BLaER1 treated with 17β-estradiol and CSF1 and Interleukin-3, amounts not matched to agents 10 nM and 100 nM (cell line): ENCODE results near the gene SH3D19.
"Not testable (repeated sequence)": the region's sequence is repeated elsewhere in the genome, so short reads cannot be mapped to it uniquely, and the experiment has no call there.

ENCODE experiments used
- H3K27ac ChIP-seq, 11 experiments: shearing (Covaris generic); formaldehyde crosslinking; 2 replicates each; pipeline ENCODE4 v1.8.1; 2022
- H3K27me3 ChIP-seq, 11 experiments: shearing (Covaris generic); formaldehyde crosslinking; 2 replicates each; pipeline ENCODE4 v1.8.1; 2022
- H3K36me3 ChIP-seq, 11 experiments: shearing (Covaris generic); formaldehyde crosslinking; 2 replicates each; pipeline ENCODE4 v1.8.1; 2022
- H3K4me1 ChIP-seq, 10 experiments: shearing (Covaris generic); formaldehyde crosslinking; 2 replicates each; pipeline ENCODE4 v1.8.1; 2022
- H3K4me2 ChIP-seq, 11 experiments: shearing (Covaris generic); formaldehyde crosslinking; 2 replicates each; pipeline ENCODE4 v1.8.1; 2022
- H3K4me3 ChIP-seq, 10 experiments: shearing (Covaris generic); formaldehyde crosslinking; 2 replicates each; pipeline ENCODE4 v1.8.1; 2022
- H3K9ac ChIP-seq, 11 experiments: shearing (Covaris generic); formaldehyde crosslinking; 2 replicates each; pipeline ENCODE4 v1.8.1; 2022
- H3K9me3 ChIP-seq, 11 experiments: shearing (Covaris generic); formaldehyde crosslinking; replicated peaks in 1 of 11; 2 replicates each; pipeline ENCODE4 v1.8.1; 2022
- H4K20me1 ChIP-seq, 11 experiments: shearing (Covaris generic); formaldehyde crosslinking; 2 replicates each; pipeline ENCODE4 v1.8.1; 2022
- Cebpa-rat ChIP-seq, 11 experiments: shearing (Covaris generic); IDR thresholded peaks; 2 replicates each; pipeline ENCODE4 v1.8.1; 2022

Gene SH3D19

GRCh38 chr4:151263455-151263854, 62.0 kb downstream of the SH3D19 start:
- Histone ChIP-seq H3K27ac (no peak overlapping the region), H3K4me1 (no peaks in the 10 kb centered on the region), H3K27me3 (no peaks in the 10 kb centered on the region), H3K9ac (no peak overlapping the region), H3K9me3 (no peaks in the 10 kb centered on the region), H3K4me2 (no peak overlapping the region), H3K36me3 (no peaks in the 10 kb centered on the region), H3K4me3 (no peak overlapping the region), H4K20me1 (no peaks in the 10 kb centered on the region)
- TF ChIP-seq Cebpa-rat (IDR thresholded peaks at IDR 0.05): no peak

GRCh38 chr4:151260526-151260925, 64.9 kb downstream of the SH3D19 start:
- Histone ChIP-seq H3K9me3 (peaks cover 0 to 18% (median 7%) of the 10 kb centered on the region in 11 experiments; a peak in 8 of 22 replicates), H3K9ac (no peak overlapping the region), H3K4me2 (no peak overlapping the region), H3K27ac (no peak overlapping the region), H3K4me1 (no peaks in the 10 kb centered on the region), H4K20me1 (no peaks in the 10 kb centered on the region), H3K36me3 (no peaks in the 10 kb centered on the region), H3K27me3 (no peaks in the 10 kb centered on the region), H3K4me3 (no peak overlapping the region)
- no peak for TF ChIP-seq Cebpa-rat (IDR thresholded peaks at IDR 0.05)

- Histone ChIP-seq H3K27ac (no peak overlapping the region), H3K27me3 (no peaks in the 10 kb centered on the region), H3K36me3 (no peaks in the 10 kb centered on the region), H4K20me1 (no peaks in the 10 kb centered on the region), H3K9ac (no peak overlapping the region), H3K4me1 (no peaks in the 10 kb centered on the region), H3K4me2 (no peak overlapping the region), H3K9me3 (peaks cover 0 to 18% (median 7%) of the 10 kb centered on the region in 11 experiments; a peak in 9 of 22 replicates), H3K4me3 (no peak overlapping the region)
- TF ChIP-seq Cebpa-rat (IDR thresholded peaks at IDR 0.05): no peak
These were observed 65.7 kb downstream of the SH3D19 start for GRCh38 chr4:151259752-151260151.

GRCh38 chr4:151257704-151258103, 67.7 kb downstream of the SH3D19 start:
- no peak overlapping the region for H3K4me3 ChIP-seq
- no peak overlapping the region for H3K9ac ChIP-seq

GRCh38 chr4:151256134-151256533, 69.3 kb downstream of the SH3D19 start:
- H3K4me1 ChIP-seq: no peaks in the 10 kb centered on the region
- no peak overlapping the region for H3K9ac ChIP-seq
- no peak for TF ChIP-seq Cebpa-rat (IDR thresholded peaks at IDR 0.05)
- no peaks in the 10 kb centered on the region for H3K27me3 ChIP-seq
- no peak overlapping the region for H3K4me3 ChIP-seq
- H3K36me3 ChIP-seq: no peaks in the 10 kb centered on the region
- peaks cover 0 to 18% (median 8%) of the 10 kb centered on the region in 11 experiments; a peak in 9 of 22 replicates for H3K9me3 ChIP-seq
- no peak overlapping the region for H3K27ac ChIP-seq
- H3K4me2 ChIP-seq: no peak overlapping the region
- H4K20me1 ChIP-seq: no peaks in the 10 kb centered on the region

More at GRCh38 chr4:151257704-151258103, 67.7 kb downstream of the SH3D19 start:
- TF ChIP-seq Cebpa-rat (IDR thresholded peaks at IDR 0.05): no peak
- Histone ChIP-seq H3K27ac (no peak overlapping the region), H3K27me3 (no peaks in the 10 kb centered on the region), H4K20me1 (no peaks in the 10 kb centered on the region), H3K36me3 (no peaks in the 10 kb centered on the region), H3K4me1 (no peaks in the 10 kb centered on the region), H3K4me2 (no peak overlapping the region), H3K9me3 (peaks cover 0 to 18% (median 8%) of the 10 kb centered on the region in 11 experiments; a peak in 9 of 22 replicates)

- H3K4me3 ChIP-seq, H3K27me3 ChIP-seq, H3K27ac ChIP-seq, H3K4me1 ChIP-seq, H3K36me3 ChIP-seq, H4K20me1 ChIP-seq, H3K9ac ChIP-seq, H3K4me2 ChIP-seq: not testable (repeated sequence)
- peaks cover 0 to 18% (median 8%) of the 10 kb centered on the region in 11 experiments; a peak in 9 of 22 replicates for H3K9me3 ChIP-seq
These were observed 69.7 kb downstream of the SH3D19 start for GRCh38 chr4:151255680-151256079.

GRCh38 chr4:151255226-151255625, 70.2 kb downstream of the SH3D19 start:
- H3K27me3 ChIP-seq, H3K9ac ChIP-seq, H4K20me1 ChIP-seq, H3K36me3 ChIP-seq, H3K4me2 ChIP-seq, H3K27ac ChIP-seq, H3K4me1 ChIP-seq, H3K4me3 ChIP-seq: not testable (repeated sequence)
- H3K9me3 ChIP-seq: peaks cover 0 to 18% (median 8%) of the 10 kb centered on the region in 11 experiments; a peak in 9 of 22 replicates

- no peak for TF ChIP-seq Cebpa-rat (IDR thresholded peaks at IDR 0.05)
- Histone ChIP-seq H3K4me3 (no peak overlapping the region), H3K9me3 (peaks cover 0 to 12% (median 7%) of the 10 kb centered on the region in 11 experiments; a peak in 8 of 22 replicates), H3K9ac (no peak overlapping the region), H3K36me3 (no peaks in the 10 kb centered on the region), H3K4me1 (no peaks in the 10 kb centered on the region), H4K20me1 (no peaks in the 10 kb centered on the region), H3K4me2 (no peak overlapping the region), H3K27ac (no peak overlapping the region), H3K27me3 (no peaks in the 10 kb centered on the region)
These were observed 73.7 kb downstream of the SH3D19 start for GRCh38 chr4:151251603-151252304.

- H3K27me3 ChIP-seq: no peaks in the 10 kb centered on the region
- H3K4me2 ChIP-seq: no peak overlapping the region
- TF ChIP-seq Cebpa-rat (IDR thresholded peaks at IDR 0.05): no peak
- H3K9ac ChIP-seq: no peak overlapping the region
- no peak overlapping the region for H3K27ac ChIP-seq
- peaks cover 0 to 6% (median 2%) of the 10 kb centered on the region in 11 experiments; a peak in 8 of 22 replicates for H3K9me3 ChIP-seq
- no peaks in the 10 kb centered on the region for H4K20me1 ChIP-seq
- H3K4me3 ChIP-seq: no peak overlapping the region
- H3K4me1 ChIP-seq: no peaks in the 10 kb centered on the region
- H3K36me3 ChIP-seq: no peaks in the 10 kb centered on the region
These were observed 74.7 kb downstream of the SH3D19 start for GRCh38 chr4:151250706-151251105.

GRCh38 chr4:151248519-151248918, 76.9 kb downstream of the SH3D19 start:
- Histone ChIP-seq H3K36me3 (no peaks in the 10 kb centered on the region), H3K9ac (no peak overlapping the region), H3K27ac (no peak overlapping the region), H3K4me1 (no peaks in the 10 kb centered on the region), H3K27me3 (no peaks in the 10 kb centered on the region), H3K4me3 (no peak overlapping the region), H3K9me3 (no peaks in the 10 kb centered on the region), H4K20me1 (no peaks in the 10 kb centered on the region), H3K4me2 (no peak overlapping the region)
- TF ChIP-seq Cebpa-rat (IDR thresholded peaks at IDR 0.05): no peak
